Upper lobe of right lung (tissue), 1 donor: ENCODE measurements around the gene ZHX3. TPM values are rescaled to one million over a fixed set of nuclear protein-coding genes. Genes with fewer than 3 reads are reported as not detected.

Experiments used
- ATAC-seq: fragments of 200-7000 bp; cut with Tn5 transposase; one replicate; pipeline ENCODE4 v1.9.1; 2020; ENCODE audit warnings: mild to moderate bottlenecking, moderate library complexity
- DNase-seq: peaks from one replicate; pipeline ENCODE4 v3.0.0-alpha.2; 2020
- H3K27ac ChIP-seq: fragments of 200-600 bp; one replicate; pipeline ENCODE4 v1.8.0; 2022
- H3K27me3 ChIP-seq: fragments of 200-600 bp; one replicate; pipeline ENCODE4 v1.8.0; 2022; ENCODE audit warnings: mild to moderate bottlenecking
- H3K36me3 ChIP-seq: fragments of 200-600 bp; one replicate; pipeline ENCODE4 v1.8.0; 2022
- H3K4me1 ChIP-seq: fragments of 200-600 bp; one replicate; pipeline ENCODE4 v1.8.0; 2022
- H3K4me3 ChIP-seq: fragments of 200-600 bp; one replicate; pipeline ENCODE4 v1.8.0; 2022; ENCODE audit warnings: mild to moderate bottlenecking
- H3K9me3 ChIP-seq: fragments of 200-600 bp; one replicate; pipeline ENCODE4 v1.8.0; 2022
- CTCF ChIP-seq: fragments of 200-600 bp; IDR thresholded peaks from one replicate; pipeline ENCODE4 v1.8.0; 2022; ENCODE audit warnings: antibody characterized with exemption
- intact Hi-C: fragments of 100-400 bp; cut with DNase I; formaldehyde crosslinking; loops from one replicate; pipeline ENCODE4 v1.11.0; 2022
- total RNA-seq: library from RNA; stranded (reverse); fragmentation: NEBNext Ultra II Directional; extraction: Animal tissue kit (Norgen Biotek cat#: 25700); gene quantifications from one replicate; pipeline ENCODE4 v1.2.1, GENCODE V29; 2021
- donor health status: DM: no; HTN: yes; CAD: no; lungs with severe emphysema.

Gene ZHX3
- total RNA-seq, 1 donor from 2014 or later, result 45.3 TPM

- H3K36me3 ChIP-seq, result no peaks in the 10 kb centered on the region
- intact Hi-C loops, result no loop called here
These were observed 24.1 kb downstream of the ZHX3 start for GRCh38 chr20:41293269-41294037.

GRCh38 chr20:41290804-41291389, 26.6 kb downstream of the ZHX3 start:
- DNase-seq (no peak), ATAC-seq (peak; percentile 68)
- H3K9me3 ChIP-seq, result no peaks in the 10 kb centered on the region
- TF ChIP-seq CTCF, result no peak
- intact Hi-C loops, result no loop called here
- H3K4me3 ChIP-seq, result no peak overlapping the region
- no peak overlapping the region for H3K27ac ChIP-seq
- peaks cover 9% of the 10 kb centered on the region for H3K4me1 ChIP-seq
- H3K36me3 ChIP-seq, result no peaks in the 10 kb centered on the region
- H3K27me3 ChIP-seq, result no peaks in the 10 kb centered on the region

More at GRCh38 chr20:41293269-41294037, 24.1 kb downstream of the ZHX3 start:
- Histone ChIP-seq H3K9me3 (no peaks in the 10 kb centered on the region), H3K27ac (no peak overlapping the region), H3K4me3 (no peak overlapping the region), H3K27me3 (no peaks in the 10 kb centered on the region), H3K4me1 (peaks cover 9% of the 10 kb centered on the region)
- DNase-seq (no peak), ATAC-seq (no peak)
- TF ChIP-seq CTCF, result no peak

- H3K27me3 ChIP-seq, result no peaks in the 10 kb centered on the region
- no peak overlapping the region for H3K27ac ChIP-seq
- no peak for ATAC-seq
- no peak for DNase-seq
- H3K9me3 ChIP-seq, result no peaks in the 10 kb centered on the region
- no peak for TF ChIP-seq CTCF
- H3K4me3 ChIP-seq, result no peak overlapping the region
- intact Hi-C loops, result no loop called here
- no peaks in the 10 kb centered on the region for H3K4me1 ChIP-seq
- H3K36me3 ChIP-seq, result no peaks in the 10 kb centered on the region
These were observed 30.2 kb downstream of the ZHX3 start for GRCh38 chr20:41287327-41287726.

- intact Hi-C loops, result no loop called here
- no peaks in the 10 kb centered on the region for H3K4me1 ChIP-seq
- no peaks in the 10 kb centered on the region for H3K27me3 ChIP-seq
- H3K36me3 ChIP-seq, result no peaks in the 10 kb centered on the region
- no peak for DNase-seq
- ATAC-seq, result no peak
- no peak overlapping the region for H3K4me3 ChIP-seq
- TF ChIP-seq CTCF, result no peak
- no peaks in the 10 kb centered on the region for H3K9me3 ChIP-seq
- H3K27ac ChIP-seq, result no peak overlapping the region
These were observed 31.2 kb downstream of the ZHX3 start for GRCh38 chr20:41286240-41286851.

GRCh38 chr20:41279546-41280225, 37.8 kb downstream of the ZHX3 start:
- Histone ChIP-seq H3K27me3 (no peaks in the 10 kb centered on the region), H3K4me1 (peaks cover 13% of the 10 kb centered on the region), H3K4me3 (no peak overlapping the region), H3K9me3 (no peaks in the 10 kb centered on the region), H3K27ac (no peak overlapping the region), H3K36me3 (no peaks in the 10 kb centered on the region)
- intact Hi-C loops, result no loop called here
- no peak for DNase-seq
- ATAC-seq, result peak; percentile 76
- TF ChIP-seq CTCF, result no peak
